ENCODE results near the gene GAB2.

DNA sequence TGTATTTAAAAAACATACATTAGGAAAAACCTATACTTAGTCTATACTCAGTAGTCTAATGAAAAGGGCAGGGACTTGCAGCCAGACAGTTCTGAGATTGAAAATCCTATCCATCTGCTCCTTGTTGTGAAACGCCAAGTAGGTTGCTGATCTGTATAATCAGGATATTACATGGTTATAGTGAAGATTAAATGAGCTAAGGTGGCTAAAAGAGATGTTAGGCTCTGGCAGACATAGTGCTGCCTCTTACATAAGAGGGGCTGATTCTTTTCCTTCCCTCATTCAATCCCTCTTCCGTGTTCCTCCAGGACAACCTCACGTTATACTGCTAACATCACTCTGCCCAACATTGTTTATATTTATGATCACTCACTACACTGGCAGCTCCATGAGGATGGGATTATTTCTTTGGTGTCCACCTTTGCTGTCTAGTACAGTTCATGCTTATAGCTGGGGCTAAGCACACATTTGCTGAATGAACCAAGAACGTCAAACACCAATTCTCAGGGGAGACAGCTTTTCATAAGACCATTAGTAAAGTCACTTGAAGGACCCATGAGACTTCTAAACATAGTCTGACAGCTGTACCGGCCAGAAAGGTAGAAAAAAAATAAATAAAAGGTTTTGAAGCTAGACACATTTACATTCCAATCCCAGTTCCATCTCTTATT lies 46.3 kb downstream of the GAB2 start:
- no peak for TF ChIP-seq SMC3 (IDR thresholded peaks at IDR 0.05)
- no peak for TF ChIP-seq NR3C1 (IDR thresholded peaks at IDR 0.05)
- TF ChIP-seq, protein P1, sequence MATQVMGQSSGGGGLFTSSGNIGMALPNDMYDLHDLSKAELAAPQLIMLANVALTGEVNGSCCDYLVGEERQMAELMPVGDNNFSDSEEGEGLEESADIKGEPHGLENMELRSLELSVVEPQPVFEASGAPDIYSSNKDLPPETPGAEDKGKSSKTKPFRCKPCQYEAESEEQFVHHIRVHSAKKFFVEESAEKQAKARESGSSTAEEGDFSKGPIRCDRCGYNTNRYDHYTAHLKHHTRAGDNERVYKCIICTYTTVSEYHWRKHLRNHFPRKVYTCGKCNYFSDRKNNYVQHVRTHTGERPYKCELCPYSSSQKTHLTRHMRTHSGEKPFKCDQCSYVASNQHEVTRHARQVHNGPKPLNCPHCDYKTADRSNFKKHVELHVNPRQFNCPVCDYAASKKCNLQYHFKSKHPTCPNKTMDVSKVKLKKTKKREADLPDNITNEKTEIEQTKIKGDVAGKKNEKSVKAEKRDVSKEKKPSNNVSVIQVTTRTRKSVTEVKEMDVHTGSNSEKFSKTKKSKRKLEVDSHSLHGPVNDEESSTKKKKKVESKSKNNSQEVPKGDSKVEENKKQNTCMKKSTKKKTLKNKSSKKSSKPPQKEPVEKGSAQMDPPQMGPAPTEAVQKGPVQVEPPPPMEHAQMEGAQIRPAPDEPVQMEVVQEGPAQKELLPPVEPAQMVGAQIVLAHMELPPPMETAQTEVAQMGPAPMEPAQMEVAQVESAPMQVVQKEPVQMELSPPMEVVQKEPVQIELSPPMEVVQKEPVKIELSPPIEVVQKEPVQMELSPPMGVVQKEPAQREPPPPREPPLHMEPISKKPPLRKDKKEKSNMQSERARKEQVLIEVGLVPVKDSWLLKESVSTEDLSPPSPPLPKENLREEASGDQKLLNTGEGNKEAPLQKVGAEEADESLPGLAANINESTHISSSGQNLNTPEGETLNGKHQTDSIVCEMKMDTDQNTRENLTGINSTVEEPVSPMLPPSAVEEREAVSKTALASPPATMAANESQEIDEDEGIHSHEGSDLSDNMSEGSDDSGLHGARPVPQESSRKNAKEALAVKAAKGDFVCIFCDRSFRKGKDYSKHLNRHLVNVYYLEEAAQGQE (IDR thresholded peaks at IDR 0.05), result no peak
- TF ChIP-seq, protein P2, sequence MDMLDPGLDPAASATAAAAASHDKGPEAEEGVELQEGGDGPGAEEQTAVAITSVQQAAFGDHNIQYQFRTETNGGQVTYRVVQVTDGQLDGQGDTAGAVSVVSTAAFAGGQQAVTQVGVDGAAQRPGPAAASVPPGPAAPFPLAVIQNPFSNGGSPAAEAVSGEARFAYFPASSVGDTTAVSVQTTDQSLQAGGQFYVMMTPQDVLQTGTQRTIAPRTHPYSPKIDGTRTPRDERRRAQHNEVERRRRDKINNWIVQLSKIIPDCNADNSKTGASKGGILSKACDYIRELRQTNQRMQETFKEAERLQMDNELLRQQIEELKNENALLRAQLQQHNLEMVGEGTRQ (IDR thresholded peaks at IDR 0.05), result no peak
- no peak for TF ChIP-seq RCOR1 (IDR thresholded peaks at IDR 0.05; ENCODE audit: low read depth, low read length)
- TF ChIP-seq, protein P3, sequence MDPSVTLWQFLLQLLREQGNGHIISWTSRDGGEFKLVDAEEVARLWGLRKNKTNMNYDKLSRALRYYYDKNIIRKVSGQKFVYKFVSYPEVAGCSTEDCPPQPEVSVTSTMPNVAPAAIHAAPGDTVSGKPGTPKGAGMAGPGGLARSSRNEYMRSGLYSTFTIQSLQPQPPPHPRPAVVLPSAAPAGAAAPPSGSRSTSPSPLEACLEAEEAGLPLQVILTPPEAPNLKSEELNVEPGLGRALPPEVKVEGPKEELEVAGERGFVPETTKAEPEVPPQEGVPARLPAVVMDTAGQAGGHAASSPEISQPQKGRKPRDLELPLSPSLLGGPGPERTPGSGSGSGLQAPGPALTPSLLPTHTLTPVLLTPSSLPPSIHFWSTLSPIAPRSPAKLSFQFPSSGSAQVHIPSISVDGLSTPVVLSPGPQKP (IDR thresholded peaks at IDR 0.05; ENCODE audit: low read depth, low read length), result no peak
- TF ChIP-seq TP53 (CRISPR knock-in tag; IDR thresholded peaks at IDR 0.05), result no peak
